HepG2 (cell line): ENCODE results near the gene IMPDH1. TPM values are rescaled to one million over a fixed set of nuclear protein-coding genes. Genes with fewer than 3 reads are reported as not detected.

Source experiments
- DR1 ChIP-seq: sonication (generic); formaldehyde crosslinking; IDR thresholded peaks from 2 replicates; pipeline ENCODE4 v1.8.0; 2021; ENCODE audit warnings: mild to moderate bottlenecking, missing genetic modification reagents, inconsistent platforms
- FOXJ3 ChIP-seq: sonication (generic); formaldehyde crosslinking; IDR thresholded peaks from 2 replicates; pipeline ENCODE4 v1.4.0; 2020; ENCODE audit warnings: missing genetic modification reagents, mild to moderate bottlenecking, borderline replicate concordance
- HDAC1 ChIP-seq: sonication (generic); formaldehyde crosslinking; IDR thresholded peaks from 2 replicates; pipeline ENCODE4 v1.5.1; 2020; ENCODE audit warnings: mild to moderate bottlenecking, missing genetic modification reagents
- HNF4A ChIP-seq: sonication (generic); formaldehyde crosslinking; IDR thresholded peaks from 2 replicates; pipeline ENCODE4 v1.4.0; 2020; ENCODE audit warnings: missing genetic modification reagents
- IKZF5 ChIP-seq: IDR thresholded peaks from 2 replicates; pipeline ENCODE4 v1.6.1; 2018; ENCODE audit warnings: missing genetic modification reagents, mild to moderate bottlenecking, missing compliant biosample characterization
- KDM1A ChIP-seq: IDR thresholded peaks from 2 replicates; pipeline ENCODE4 v1.6.1; 2016; ENCODE audit warnings: missing compliant biosample characterization
- MAZ ChIP-seq, 2 experiments: sonication (generic) in 1 of 2; formaldehyde crosslinking in 1 of 2; IDR thresholded peaks; 2 replicates each; pipeline versions ENCODE4 v1.5.0 to v1.6.1; 2012 to 2020; ENCODE audit warnings: low read depth in 2 of 2, mild to moderate bottlenecking in 2 of 2, borderline replicate concordance in 1 of 2, improper control_type of control experiment in 1 of 2, low read length in 1 of 2, missing genetic modification reagents in 1 of 2, moderate library complexity in 1 of 2
- MIXL1 ChIP-seq: IDR thresholded peaks from 2 replicates; pipeline ENCODE4 v1.6.1; 2016
- NFE2L1 ChIP-seq: sonication (generic); formaldehyde crosslinking; IDR thresholded peaks from 2 replicates; pipeline ENCODE4 v1.4.0; 2020; ENCODE audit warnings: missing genetic modification reagents, mild to moderate bottlenecking, borderline replicate concordance
- PHF21A ChIP-seq: sonication (generic); formaldehyde crosslinking; IDR thresholded peaks from 2 replicates; pipeline ENCODE4 v1.5.0; 2020; ENCODE audit warnings: mild to moderate bottlenecking, missing genetic modification reagents
- PHF8 ChIP-seq: sonication (generic); formaldehyde crosslinking; IDR thresholded peaks from 2 replicates; pipeline ENCODE4 v1.5.0; 2020; ENCODE audit warnings: missing genetic modification reagents
- PLRG1 ChIP-seq: fragments of 450-650 bp; conservative IDR thresholded peaks from 2 replicates; pipeline ENCODE4 v1.6.1; 2016
- REPIN1 ChIP-seq: sonication (generic); formaldehyde crosslinking; IDR thresholded peaks from 2 replicates; pipeline ENCODE4 v1.8.0; 2022; ENCODE audit warnings: missing genetic modification reagents, low read depth, mild to moderate bottlenecking, borderline replicate concordance
- SPEN ChIP-seq: sonication (generic); formaldehyde crosslinking; IDR thresholded peaks from 2 replicates; pipeline ENCODE4 v1.5.1; 2020; ENCODE audit warnings: low read depth, mild to moderate bottlenecking, missing genetic modification reagents
- TIGD3 ChIP-seq: sonication (generic); formaldehyde crosslinking; IDR thresholded peaks from 2 replicates; pipeline ENCODE4 v1.5.1; 2020; ENCODE audit warnings: mild to moderate bottlenecking, missing genetic modification reagents, borderline replicate concordance
- ZEB1 ChIP-seq: IDR thresholded peaks from 2 replicates; pipeline ENCODE4 v1.6.1; 2012; ENCODE audit warnings: mild to moderate bottlenecking, low read depth, inconsistent platforms; ENCODE audit not compliant: insufficient replicate concordance
- ZFP36L1 ChIP-seq: sonication (generic); formaldehyde crosslinking; IDR thresholded peaks from 2 replicates; pipeline ENCODE4 v1.8.0; 2022; ENCODE audit warnings: mild to moderate bottlenecking, missing genetic modification reagents, moderate library complexity
- ZFP91 ChIP-seq: sonication (generic); formaldehyde crosslinking; IDR thresholded peaks from 2 replicates; pipeline ENCODE4 v1.9.0; 2022; ENCODE audit warnings: missing genetic modification reagents, mild to moderate bottlenecking, borderline replicate concordance
- ZKSCAN5 ChIP-seq: sonication (generic); formaldehyde crosslinking; IDR thresholded peaks from 2 replicates; pipeline ENCODE4 v1.5.1; 2020; ENCODE audit warnings: mild to moderate bottlenecking, missing genetic modification reagents
- ZNF770 ChIP-seq: sonication (generic); formaldehyde crosslinking; IDR thresholded peaks from 2 replicates; pipeline ENCODE4 v1.5.0; 2020; ENCODE audit warnings: mild to moderate bottlenecking, missing genetic modification reagents
- polyA plus RNA-seq, 8 experiments: library from polyadenylated mRNA; depleted of rRNA in 3 of 8; stranded (reverse) in 7 of 8; unstranded in 1 of 8; fragments of >200 nt; fragmentation: Illumina TruSeq in 4 of 8; extraction: Trizol in 4 of 8; gene quantifications; 2 replicates each; pipeline versions ENCODE4 v1.2.1 to v1.2.3, GENCODE V29; 2011 to 2016; ENCODE audit warnings: low read depth in 4 of 8, missing spikeins in 1 of 8, mixed read lengths in 1 of 8; ENCODE audit not compliant: insufficient read depth in 1 of 8
- total RNA-seq, 5 experiments: library from RNA; depleted of rRNA; stranded (reverse); fragments of >200 nt; fragmentation: Illumina TruSeq; extraction: Trizol; gene quantifications; 2 replicates each; pipeline ENCODE4 v1.2.3, GENCODE V29; 2016; ENCODE audit warnings: low read depth in 1 of 5

IMPDH1 gene
- total and polyA plus RNA-seq, 2 of the 13 experiments (the other 11 are each of a cell fraction or from before 2014, with no cell fraction given): 22.8 to 34.0 TPM

- peak; percentile 45; the same call in 1 of the 2 replicates for TF ChIP-seq HNF4A (CRISPR knock-in tag)
- no peak for TF ChIP-seq FOXJ3
- TF ChIP-seq SPEN (CRISPR knock-in tag): no peak
- no peak for TF ChIP-seq PLRG1
- TF ChIP-seq IKZF5 (CRISPR knock-in tag): 0 out of 2 replicates have a peak, but pooled peaks have one; percentile 10
- no peak for TF ChIP-seq REPIN1 (CRISPR knock-in tag)
- no peak for TF ChIP-seq PHF8 (CRISPR knock-in tag)
- TF ChIP-seq PHF21A (CRISPR knock-in tag): peak; percentile 28; the same call in 1 of the 2 replicates
- peak; percentile 6; the same call in 1 of the 2 replicates for TF ChIP-seq HDAC1 (CRISPR knock-in tag)
- TF ChIP-seq ZKSCAN5 (CRISPR knock-in tag): no peak
- no peak for TF ChIP-seq ZNF770
- TF ChIP-seq TIGD3 (CRISPR knock-in tag): no peak
- TF ChIP-seq MIXL1 (CRISPR knock-in tag): no peak
- TF ChIP-seq ZEB1: no peak
- no peak for TF ChIP-seq NFE2L1 (CRISPR knock-in tag)
- no peak for TF ChIP-seq MAZ (IDR thresholded peaks at IDR 0.05; ENCODE audit: borderline replicate concordance, low read depth, low read length)
- TF ChIP-seq MAZ (CRISPR knock-in tag; IDR thresholded peaks at IDR 0.05; ENCODE audit: low read depth): no peak
- TF ChIP-seq ZFP91 (CRISPR knock-in tag): 0 out of 2 replicates have a peak, but pooled peaks have one; percentile 21
- TF ChIP-seq ZFP36L1 (CRISPR knock-in tag): no peak
- no peak for TF ChIP-seq KDM1A (CRISPR knock-in tag)
- no peak for TF ChIP-seq DR1 (CRISPR knock-in tag)
These were observed 830 bp downstream of the IMPDH1 start (continued) for GRCh38 chr7:128408709-128409595.
